AG09309 (cell line): ENCODE results near the gene GFI1B.
"Not testable (repeated sequence)": the region's sequence is repeated elsewhere in the genome, so short reads cannot be mapped to it uniquely, and the experiment has no call there.

ENCODE experiments used
- DNase-seq: peaks from one replicate; pipeline ENCODE4 v3.0.0-alpha.2; 2010; ENCODE audit warnings: low read depth
- H3K4me3 ChIP-seq: 2 replicates; pipeline ENCODE4 v1.5.1; 2011; ENCODE audit warnings: mild to moderate bottlenecking, low read depth, low read length, moderate library complexity; ENCODE audit not compliant: control insufficient read depth
- TF ChIP-seq, protein P1 (sequence below): IDR thresholded peaks from 2 replicates; pipeline ENCODE4 v1.5.1; 2011; ENCODE audit warnings: mild to moderate bottlenecking, low read depth, low read length, inconsistent platforms; ENCODE audit not compliant: insufficient read depth, control insufficient read depth; ENCODE audit errors: missing control alignments

The GFI1B gene

GRCh38 chr9:132948482-132949050, 29.9 kb upstream of the GFI1B start:
- TF ChIP-seq, protein P1, sequence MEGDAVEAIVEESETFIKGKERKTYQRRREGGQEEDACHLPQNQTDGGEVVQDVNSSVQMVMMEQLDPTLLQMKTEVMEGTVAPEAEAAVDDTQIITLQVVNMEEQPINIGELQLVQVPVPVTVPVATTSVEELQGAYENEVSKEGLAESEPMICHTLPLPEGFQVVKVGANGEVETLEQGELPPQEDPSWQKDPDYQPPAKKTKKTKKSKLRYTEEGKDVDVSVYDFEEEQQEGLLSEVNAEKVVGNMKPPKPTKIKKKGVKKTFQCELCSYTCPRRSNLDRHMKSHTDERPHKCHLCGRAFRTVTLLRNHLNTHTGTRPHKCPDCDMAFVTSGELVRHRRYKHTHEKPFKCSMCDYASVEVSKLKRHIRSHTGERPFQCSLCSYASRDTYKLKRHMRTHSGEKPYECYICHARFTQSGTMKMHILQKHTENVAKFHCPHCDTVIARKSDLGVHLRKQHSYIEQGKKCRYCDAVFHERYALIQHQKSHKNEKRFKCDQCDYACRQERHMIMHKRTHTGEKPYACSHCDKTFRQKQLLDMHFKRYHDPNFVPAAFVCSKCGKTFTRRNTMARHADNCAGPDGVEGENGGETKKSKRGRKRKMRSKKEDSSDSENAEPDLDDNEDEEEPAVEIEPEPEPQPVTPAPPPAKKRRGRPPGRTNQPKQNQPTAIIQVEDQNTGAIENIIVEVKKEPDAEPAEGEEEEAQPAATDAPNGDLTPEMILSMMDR: no peak
- no peak for DNase-seq
- H3K4me3 ChIP-seq: no peak overlapping the region

DNA sequence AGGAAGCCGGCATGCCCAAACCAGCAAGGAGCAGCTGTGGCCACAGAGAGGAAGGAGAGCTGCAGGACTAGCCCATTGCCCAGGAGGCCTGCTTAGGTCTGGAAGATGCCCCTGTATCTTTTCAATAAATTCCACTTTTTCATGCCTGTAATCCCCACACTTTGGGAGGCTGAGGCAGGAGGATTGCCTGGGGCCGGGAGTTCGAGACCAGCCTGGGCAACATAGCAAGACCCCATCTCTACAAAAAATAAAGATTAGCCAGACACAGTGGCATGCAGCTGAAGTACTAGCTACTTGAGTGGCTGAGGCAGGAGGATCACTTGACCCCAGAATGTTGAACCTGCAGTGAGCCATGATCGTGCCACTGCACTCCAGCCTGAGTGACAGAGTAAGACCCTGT, 28.8 kb upstream of the GFI1B start:
- TF ChIP-seq, protein P1: no peak
- H3K4me3 ChIP-seq: no peak overlapping the region
- no peak for DNase-seq

- DNase-seq: no peak
- TF ChIP-seq, protein P1: no peak
- H3K4me3 ChIP-seq: no peak overlapping the region
Observed at GRCh38 chr9:132955123-132955522, 23.4 kb upstream of the GFI1B start.

- TF ChIP-seq, protein P1: no peak
- H3K4me3 ChIP-seq: no peak overlapping the region
- DNase-seq: no peak
Observed at GRCh38 chr9:132955768-132956167, 22.7 kb upstream of the GFI1B start.

DNA sequence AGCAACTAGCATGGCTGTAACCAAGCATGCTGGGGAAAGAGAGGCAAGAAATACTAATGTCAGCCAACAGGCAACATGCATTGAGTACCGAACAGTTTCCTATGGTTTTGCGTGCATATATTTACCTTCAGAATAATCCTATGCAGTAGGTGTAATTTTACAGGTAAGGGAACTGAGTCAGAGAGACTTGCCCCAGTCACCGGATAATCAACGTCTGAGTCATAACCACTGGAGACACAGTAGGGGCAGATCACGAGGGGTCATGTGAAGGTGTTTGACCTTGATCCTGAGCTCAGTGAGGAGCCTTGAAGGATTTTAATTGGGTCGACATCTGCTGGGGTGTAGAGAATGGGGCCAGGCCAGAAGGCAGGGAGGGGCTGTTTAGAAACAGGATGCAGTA, 20.7 kb upstream of the GFI1B start:
- no peak overlapping the region for H3K4me3 ChIP-seq
- no peak for DNase-seq
- TF ChIP-seq, protein P1: no peak

DNA sequence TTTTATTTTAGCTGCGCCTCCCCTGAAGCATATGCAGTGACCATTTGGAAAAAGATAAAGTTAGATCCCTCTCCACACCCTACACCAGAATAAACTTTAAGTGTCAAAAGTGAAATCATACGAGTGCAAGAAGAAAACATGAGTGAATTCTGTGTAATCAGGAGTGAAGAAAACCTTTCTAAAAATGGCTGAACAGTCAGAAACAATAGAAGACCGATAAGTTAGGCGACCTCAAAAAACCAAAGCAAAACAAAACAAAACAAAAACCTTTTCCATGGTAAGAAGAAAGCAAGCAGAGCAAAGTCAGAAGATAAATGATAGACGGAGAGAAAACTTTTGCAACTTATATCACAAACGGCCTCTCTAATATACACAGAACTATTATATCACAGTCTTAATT, 17.5 kb upstream of the GFI1B start:
- no peak for DNase-seq
- TF ChIP-seq, protein P1: no peak
- H3K4me3 ChIP-seq: no peak overlapping the region

GRCh38 chr9:132965478-132965877, 13.0 kb upstream of the GFI1B start:
- H3K4me3 ChIP-seq: no peak overlapping the region
- no peak for DNase-seq
- TF ChIP-seq, protein P1: no peak

GRCh38 chr9:132967908-132968307, 10.6 kb upstream of the GFI1B start:
- DNase-seq: not testable (repeated sequence)

More at GRCh38 chr9:132967908-132968307, 10.6 kb upstream of the GFI1B start:
- not testable (repeated sequence) for H3K4me3 ChIP-seq
